GM21825 (cell line): ENCODE data around the gene GPANK1.

Experiments used
- ATAC-seq: cut with Tn5 transposase; IDR thresholded peaks from one replicate; pipeline ENCODE4 v1.9.1; 2021; ENCODE audit warnings: mild to moderate bottlenecking, moderate library complexity; ENCODE audit not compliant: unreplicated experiment

GPANK1 gene

GRCh38 chr6:31642798-31643570, 21.8 kb downstream of the GPANK1 start:
- no peak for ATAC-seq

- no peak for ATAC-seq
Observed at GRCh38 chr6:31641370-31641769, 23.4 kb downstream of the GPANK1 start.

GRCh38 chr6:31640612-31641011, 24.2 kb downstream of the GPANK1 start:
- ATAC-seq, result no peak

GRCh38 chr6:31639449-31639861, 25.3 kb downstream of the GPANK1 start:
- ATAC-seq, result no peak

GRCh38 chr6:31639043-31639442, 25.8 kb downstream of the GPANK1 start:
- ATAC-seq, result no peak

- no peak for ATAC-seq
Observed at GRCh38 chr6:31636698-31637596, 27.9 kb downstream of the GPANK1 start.

GRCh38 chr6:31634969-31635575, 29.7 kb downstream of the GPANK1 start:
- no peak for ATAC-seq

- no peak for ATAC-seq
Observed at GRCh38 chr6:31634131-31634530, 30.7 kb downstream of the GPANK1 start.

GRCh38 chr6:31633447-31633846, 31.4 kb downstream of the GPANK1 start:
- ATAC-seq, result no peak

- no peak for ATAC-seq
Observed at GRCh38 chr6:31632279-31632946, 32.4 kb downstream of the GPANK1 start.

GRCh38 chr6:31631681-31632278, 33.0 kb downstream of the GPANK1 start:
- no peak for ATAC-seq

- ATAC-seq, result no peak
Observed at GRCh38 chr6:31631209-31631608, 33.6 kb downstream of the GPANK1 start.

- no peak for ATAC-seq
Observed at GRCh38 chr6:31630177-31630934, 34.4 kb downstream of the GPANK1 start.

GRCh38 chr6:31629014-31629413, 35.8 kb downstream of the GPANK1 start:
- no peak for ATAC-seq

- no peak for ATAC-seq
Observed at GRCh38 chr6:31627690-31628287, 37.0 kb downstream of the GPANK1 start.

- ATAC-seq, result no peak
Observed at GRCh38 chr6:31626952-31627351, 37.8 kb downstream of the GPANK1 start.

- no peak for ATAC-seq
Observed at GRCh38 chr6:31624070-31624469, 40.7 kb downstream of the GPANK1 start.

- ATAC-seq, result no peak
Observed at GRCh38 chr6:31622684-31623091, 42.1 kb downstream of the GPANK1 start.

- ATAC-seq, result no peak
Observed at GRCh38 chr6:31621991-31622390, 42.8 kb downstream of the GPANK1 start.
